ENCODE data around the gene EVC2.

- TF ChIP-seq POLR2A (IDR thresholded peaks at IDR 0.05) = no peak
- TF ChIP-seq CTCF (IDR thresholded peaks at IDR 0.05) = no peak
These were observed 49.2 kb upstream of the EVC2 start for GRCh38 chr4:5757536-5757935.
